HEK293 (cell line): ENCODE data around the gene HAUS1.

ENCODE experiments used
- YY1 ChIP-seq: fragments of 450-650 bp; formaldehyde crosslinking; IDR thresholded peaks from 2 replicates; pipeline ENCODE4 v1.5.1; 2018; ENCODE audit warnings: missing biosample characterization, missing genetic modification characterization
- ZNF48 ChIP-seq: fragments of 450-650 bp; formaldehyde crosslinking; IDR thresholded peaks from 2 replicates; pipeline ENCODE4 v1.5.1; 2016; ENCODE audit warnings: missing biosample characterization, missing genetic modification characterization
- TF ChIP-seq, protein P1 (sequence below): fragments of 450-650 bp; formaldehyde crosslinking; IDR thresholded peaks from 2 replicates; pipeline ENCODE4 v1.5.1; 2016; ENCODE audit warnings: missing biosample characterization, missing genetic modification characterization, borderline replicate concordance
- TF ChIP-seq, protein P2 (sequence below): fragments of 450-650 bp; formaldehyde crosslinking; IDR thresholded peaks from 2 replicates; pipeline ENCODE4 v1.5.1; 2016; ENCODE audit warnings: missing biosample characterization, missing genetic modification characterization
- TF ChIP-seq, protein P3 (sequence below): fragments of 450-650 bp; formaldehyde crosslinking; IDR thresholded peaks from 2 replicates; pipeline ENCODE4 v1.5.1; 2016; ENCODE audit warnings: missing biosample characterization, missing genetic modification characterization

DNA sequence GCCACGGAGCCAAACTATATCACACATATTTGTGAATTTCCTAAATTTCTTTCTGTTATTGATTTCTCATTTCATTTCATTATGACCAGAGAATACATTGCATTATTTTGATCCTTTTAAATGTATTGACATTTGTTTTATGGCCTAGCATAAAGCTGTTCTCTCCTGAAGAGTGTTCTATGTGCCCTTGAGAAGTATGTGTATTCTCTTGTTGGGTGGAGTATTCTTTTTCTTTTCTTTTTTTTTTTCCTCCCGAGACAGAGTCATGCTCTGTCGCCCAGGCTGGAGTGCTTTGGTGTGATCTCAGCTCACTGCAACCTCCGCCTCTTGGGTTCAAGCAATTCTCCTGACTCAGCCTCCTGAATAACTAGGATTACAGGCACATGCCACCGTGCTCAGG, 5.2 kb downstream of the HAUS1 start:
- TF ChIP-seq, protein P1, sequence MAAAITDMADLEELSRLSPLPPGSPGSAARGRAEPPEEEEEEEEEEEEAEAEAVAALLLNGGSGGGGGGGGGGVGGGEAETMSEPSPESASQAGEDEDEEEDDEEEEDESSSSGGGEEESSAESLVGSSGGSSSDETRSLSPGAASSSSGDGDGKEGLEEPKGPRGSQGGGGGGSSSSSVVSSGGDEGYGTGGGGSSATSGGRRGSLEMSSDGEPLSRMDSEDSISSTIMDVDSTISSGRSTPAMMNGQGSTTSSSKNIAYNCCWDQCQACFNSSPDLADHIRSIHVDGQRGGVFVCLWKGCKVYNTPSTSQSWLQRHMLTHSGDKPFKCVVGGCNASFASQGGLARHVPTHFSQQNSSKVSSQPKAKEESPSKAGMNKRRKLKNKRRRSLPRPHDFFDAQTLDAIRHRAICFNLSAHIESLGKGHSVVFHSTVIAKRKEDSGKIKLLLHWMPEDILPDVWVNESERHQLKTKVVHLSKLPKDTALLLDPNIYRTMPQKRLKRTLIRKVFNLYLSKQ (tag by site-specific recombination), result no peak
- no peak for TF ChIP-seq ZNF48 (tag by site-specific recombination)
- no peak for TF ChIP-seq YY1
- TF ChIP-seq, protein P2, sequence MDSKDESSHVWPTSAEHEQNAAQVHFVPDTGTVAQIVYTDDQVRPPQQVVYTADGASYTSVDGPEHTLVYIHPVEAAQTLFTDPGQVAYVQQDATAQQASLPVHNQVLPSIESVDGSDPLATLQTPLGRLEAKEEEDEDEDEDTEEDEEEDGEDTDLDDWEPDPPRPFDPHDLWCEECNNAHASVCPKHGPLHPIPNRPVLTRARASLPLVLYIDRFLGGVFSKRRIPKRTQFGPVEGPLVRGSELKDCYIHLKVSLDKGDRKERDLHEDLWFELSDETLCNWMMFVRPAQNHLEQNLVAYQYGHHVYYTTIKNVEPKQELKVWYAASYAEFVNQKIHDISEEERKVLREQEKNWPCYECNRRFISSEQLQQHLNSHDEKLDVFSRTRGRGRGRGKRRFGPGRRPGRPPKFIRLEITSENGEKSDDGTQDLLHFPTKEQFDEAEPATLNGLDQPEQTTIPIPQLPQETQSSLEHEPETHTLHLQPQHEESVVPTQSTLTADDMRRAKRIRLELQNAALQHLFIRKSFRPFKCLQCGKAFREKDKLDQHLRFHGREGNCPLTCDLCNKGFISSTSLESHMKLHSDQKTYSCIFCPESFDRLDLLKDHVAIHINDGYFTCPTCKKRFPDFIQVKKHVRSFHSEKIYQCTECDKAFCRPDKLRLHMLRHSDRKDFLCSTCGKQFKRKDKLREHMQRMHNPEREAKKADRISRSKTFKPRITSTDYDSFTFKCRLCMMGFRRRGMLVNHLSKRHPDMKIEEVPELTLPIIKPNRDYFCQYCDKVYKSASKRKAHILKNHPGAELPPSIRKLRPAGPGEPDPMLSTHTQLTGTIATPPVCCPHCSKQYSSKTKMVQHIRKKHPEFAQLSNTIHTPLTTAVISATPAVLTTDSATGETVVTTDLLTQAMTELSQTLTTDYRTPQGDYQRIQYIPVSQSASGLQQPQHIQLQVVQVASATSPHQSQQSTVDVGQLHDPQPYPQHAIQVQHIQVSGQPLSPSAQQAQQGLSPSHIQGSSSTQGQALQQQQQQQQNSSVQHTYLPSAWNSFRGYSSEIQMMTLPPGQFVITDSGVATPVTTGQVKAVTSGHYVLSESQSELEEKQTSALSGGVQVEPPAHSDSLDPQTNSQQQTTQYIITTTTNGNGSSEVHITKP (tag by site-specific recombination), result no peak
- TF ChIP-seq, protein P3, sequence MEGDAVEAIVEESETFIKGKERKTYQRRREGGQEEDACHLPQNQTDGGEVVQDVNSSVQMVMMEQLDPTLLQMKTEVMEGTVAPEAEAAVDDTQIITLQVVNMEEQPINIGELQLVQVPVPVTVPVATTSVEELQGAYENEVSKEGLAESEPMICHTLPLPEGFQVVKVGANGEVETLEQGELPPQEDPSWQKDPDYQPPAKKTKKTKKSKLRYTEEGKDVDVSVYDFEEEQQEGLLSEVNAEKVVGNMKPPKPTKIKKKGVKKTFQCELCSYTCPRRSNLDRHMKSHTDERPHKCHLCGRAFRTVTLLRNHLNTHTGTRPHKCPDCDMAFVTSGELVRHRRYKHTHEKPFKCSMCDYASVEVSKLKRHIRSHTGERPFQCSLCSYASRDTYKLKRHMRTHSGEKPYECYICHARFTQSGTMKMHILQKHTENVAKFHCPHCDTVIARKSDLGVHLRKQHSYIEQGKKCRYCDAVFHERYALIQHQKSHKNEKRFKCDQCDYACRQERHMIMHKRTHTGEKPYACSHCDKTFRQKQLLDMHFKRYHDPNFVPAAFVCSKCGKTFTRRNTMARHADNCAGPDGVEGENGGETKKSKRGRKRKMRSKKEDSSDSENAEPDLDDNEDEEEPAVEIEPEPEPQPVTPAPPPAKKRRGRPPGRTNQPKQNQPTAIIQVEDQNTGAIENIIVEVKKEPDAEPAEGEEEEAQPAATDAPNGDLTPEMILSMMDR (tag by site-specific recombination), result no peak
